ENCODE results near the gene AURKB.

The AURKB gene

GRCh38 chr17:8159459-8160223, 50.7 kb downstream of the AURKB start:
- Histone ChIP-seq H3K27me3 (ENCODE audit: insufficient read depth, low read length, poor library complexity, severe bottlenecking) (peaks cover 4% of the 10 kb centered on the region), H3K79me2 (ENCODE audit: insufficient read depth, low read length) (peaks cover 40% of the 10 kb centered on the region), H3K9me2 (replicated peaks; ENCODE audit: low read depth, low read length) (no peaks in the 10 kb centered on the region), H3K36me3 (ENCODE audit: insufficient read depth, low read length) (no peaks in the 10 kb centered on the region), H3K4me1 (ENCODE audit: insufficient read depth, low read length, poor library complexity, severe bottlenecking) (peaks cover 48% of the 10 kb centered on the region), H4K20me1 (ENCODE audit: insufficient read depth, low read length, poor library complexity, severe bottlenecking) (peaks cover 42% of the 10 kb centered on the region), H3K9ac (ENCODE audit: low read depth, low read length, poor library complexity, severe bottlenecking) (no peak overlapping the region), H3K4me3 (ENCODE audit: low read length, poor library complexity, severe bottlenecking) (no peak overlapping the region), H3K9me3 (ENCODE audit: insufficient read depth, low read depth, low read length) (no peaks in the 10 kb centered on the region), H2AFZ (ENCODE audit: low read length) (no peak overlapping the region), H3K4me2 (ENCODE audit: low read depth, low read length, poor library complexity, severe bottlenecking) (peak overlapping the region; percentile 17), H3F3A (ENCODE audit: low read depth) (peaks cover 7% of the 10 kb centered on the region; the same call in 1 of the 2 replicates)
- TF ChIP-seq EZH2phosphoT487 (IDR thresholded peaks at IDR 0.05; ENCODE audit: borderline replicate concordance) (no peak), CTCF (conservative IDR thresholded peaks at IDR 0.05; ENCODE audit: low read length) (no peak)

GRCh38 chr17:8159032-8159400, 51.4 kb downstream of the AURKB start:
- H3K9me2 ChIP-seq (replicated peaks; ENCODE audit: low read depth, low read length), result no peaks in the 10 kb centered on the region
- peaks cover 43% of the 10 kb centered on the region for H3K4me1 ChIP-seq (ENCODE audit: insufficient read depth, low read length, poor library complexity, severe bottlenecking)
- no peaks in the 10 kb centered on the region for H3K9me3 ChIP-seq (ENCODE audit: insufficient read depth, low read depth, low read length)
- peaks cover 4% of the 10 kb centered on the region for H3K27me3 ChIP-seq (ENCODE audit: insufficient read depth, low read length, poor library complexity, severe bottlenecking)
- peaks cover 40% of the 10 kb centered on the region for H3K79me2 ChIP-seq (ENCODE audit: insufficient read depth, low read length)
- peaks cover 7% of the 10 kb centered on the region; the same call in 1 of the 2 replicates for H3F3A ChIP-seq (ENCODE audit: low read depth)
- H3K9ac ChIP-seq (ENCODE audit: low read depth, low read length, poor library complexity, severe bottlenecking), result no peak overlapping the region
- no peak overlapping the region for H2AFZ ChIP-seq (ENCODE audit: low read length)
- H3K4me3 ChIP-seq (ENCODE audit: low read length, poor library complexity, severe bottlenecking), result no peak overlapping the region
- H4K20me1 ChIP-seq (ENCODE audit: insufficient read depth, low read length, poor library complexity, severe bottlenecking), result peaks cover 42% of the 10 kb centered on the region
- TF ChIP-seq CTCF (conservative IDR thresholded peaks at IDR 0.05; ENCODE audit: low read length) (no peak), EZH2phosphoT487 (IDR thresholded peaks at IDR 0.05; ENCODE audit: borderline replicate concordance) (no peak)
- peak overlapping the region; percentile 17 for H3K4me2 ChIP-seq (ENCODE audit: low read depth, low read length, poor library complexity, severe bottlenecking)
- H3K36me3 ChIP-seq (ENCODE audit: insufficient read depth, low read length), result no peaks in the 10 kb centered on the region

GRCh38 chr17:8158267-8159031, 51.9 kb downstream of the AURKB start:
- peak; percentile 80 for TF ChIP-seq CTCF (conservative IDR thresholded peaks at IDR 0.05; ENCODE audit: low read length)
- TF ChIP-seq EZH2phosphoT487 (IDR thresholded peaks at IDR 0.05; ENCODE audit: borderline replicate concordance), result no peak
- H3K9ac ChIP-seq (ENCODE audit: low read depth, low read length, poor library complexity, severe bottlenecking), result no peak overlapping the region
- no peak overlapping the region for H2AFZ ChIP-seq (ENCODE audit: low read length)
- peak overlapping the region; percentile 63 for H3K4me2 ChIP-seq (ENCODE audit: low read depth, low read length, poor library complexity, severe bottlenecking)
- H3F3A ChIP-seq (ENCODE audit: low read depth), result 0 out of 2 replicates have a peak, but pooled peaks cover 7% of the 10 kb centered on the region
- peaks cover 37% of the 10 kb centered on the region for H3K4me1 ChIP-seq (ENCODE audit: insufficient read depth, low read length, poor library complexity, severe bottlenecking)
- peaks cover 42% of the 10 kb centered on the region for H4K20me1 ChIP-seq (ENCODE audit: insufficient read depth, low read length, poor library complexity, severe bottlenecking)
- no peaks in the 10 kb centered on the region for H3K9me3 ChIP-seq (ENCODE audit: insufficient read depth, low read depth, low read length)
- peaks cover 4% of the 10 kb centered on the region for H3K27me3 ChIP-seq (ENCODE audit: insufficient read depth, low read length, poor library complexity, severe bottlenecking)
- H3K9me2 ChIP-seq (replicated peaks; ENCODE audit: low read depth, low read length), result no peaks in the 10 kb centered on the region
- no peaks in the 10 kb centered on the region for H3K36me3 ChIP-seq (ENCODE audit: insufficient read depth, low read length)
- peak overlapping the region; percentile 54 for H3K4me3 ChIP-seq (ENCODE audit: low read length, poor library complexity, severe bottlenecking)
- peaks cover 38% of the 10 kb centered on the region for H3K79me2 ChIP-seq (ENCODE audit: insufficient read depth, low read length)
